HepG2 (cell line): ENCODE results near the gene XRCC1. TPM values are rescaled to one million over a fixed set of nuclear protein-coding genes. Genes with fewer than 3 reads are reported as not detected.

ENCODE experiments used
- DR1 ChIP-seq: sonication (generic); formaldehyde crosslinking; IDR thresholded peaks from 2 replicates; pipeline ENCODE4 v1.8.0; 2021; ENCODE audit warnings: mild to moderate bottlenecking, missing genetic modification reagents, inconsistent platforms
- FLYWCH1 ChIP-seq: sonication (generic); formaldehyde crosslinking; IDR thresholded peaks from 2 replicates; pipeline ENCODE4 v1.8.1; 2023; ENCODE audit warnings: mild to moderate bottlenecking, missing genetic modification reagents
- MXI1 ChIP-seq: IDR thresholded peaks from 3 replicates; pipeline ENCODE4 v1.6.1; 2012; ENCODE audit warnings: low read depth, low read length, inconsistent platforms, borderline replicate concordance
- SIN3A ChIP-seq: IDR thresholded peaks from 2 replicates; pipeline ENCODE4 v1.6.1; 2011; ENCODE audit warnings: low read depth, mild to moderate bottlenecking, control low read depth, low read length, borderline replicate concordance
- TOPORS ChIP-seq: sonication (generic); formaldehyde crosslinking; IDR thresholded peaks from 2 replicates; pipeline ENCODE4 v1.8.0; 2023; ENCODE audit warnings: mild to moderate bottlenecking, missing genetic modification reagents
- ZBTB40 ChIP-seq, 2 experiments: fragments of 450-650 bp in 1 of 2; sonication (generic) in 1 of 2; formaldehyde crosslinking in 1 of 2; IDR thresholded peaks; 2 replicates each; pipeline versions ENCODE4 v1.6.1 to v1.8.0; 2016 to 2022; ENCODE audit warnings: antibody characterized with exemption in 1 of 2, mild to moderate bottlenecking in 1 of 2, missing genetic modification reagents in 1 of 2
- ZBTB7A ChIP-seq: sonication (generic); formaldehyde crosslinking; IDR thresholded peaks from 2 replicates; pipeline ENCODE4 v1.8.0; 2022; ENCODE audit warnings: mild to moderate bottlenecking, missing genetic modification reagents
- ZNF33A ChIP-seq: sonication (generic); formaldehyde crosslinking; IDR thresholded peaks from 2 replicates; pipeline ENCODE4 v1.5.1; 2020; ENCODE audit warnings: missing genetic modification reagents, mild to moderate bottlenecking, moderate library complexity, borderline replicate concordance
- ZNF451 ChIP-seq: sonication (generic); formaldehyde crosslinking; IDR thresholded peaks from 2 replicates; pipeline ENCODE4 v1.5.0; 2020; ENCODE audit warnings: mild to moderate bottlenecking, missing genetic modification reagents
- ZNF574 ChIP-seq: sonication (generic); formaldehyde crosslinking; IDR thresholded peaks from 2 replicates; pipeline ENCODE4 v1.4.0; 2020; ENCODE audit warnings: missing genetic modification reagents
- ZNF781 ChIP-seq: sonication (generic); formaldehyde crosslinking; IDR thresholded peaks from 2 replicates; pipeline ENCODE4 v1.5.1; 2020; ENCODE audit warnings: borderline replicate concordance, mild to moderate bottlenecking, missing genetic modification reagents; ENCODE audit errors: not compliant biosample characterization
- polyA plus RNA-seq, 8 experiments: library from polyadenylated mRNA; depleted of rRNA in 3 of 8; stranded (reverse) in 7 of 8; unstranded in 1 of 8; fragments of >200 nt; fragmentation: Illumina TruSeq in 4 of 8; extraction: Trizol in 4 of 8; gene quantifications; 2 replicates each; pipeline versions ENCODE4 v1.2.1 to v1.2.3, GENCODE V29; 2011 to 2016; ENCODE audit warnings: low read depth in 4 of 8, missing spikeins in 1 of 8, mixed read lengths in 1 of 8; ENCODE audit not compliant: insufficient read depth in 1 of 8
- total RNA-seq, 5 experiments: library from RNA; depleted of rRNA; stranded (reverse); fragments of >200 nt; fragmentation: Illumina TruSeq; extraction: Trizol; gene quantifications; 2 replicates each; pipeline ENCODE4 v1.2.3, GENCODE V29; 2016; ENCODE audit warnings: low read depth in 1 of 5
- TF ChIP-seq, protein P1 (sequence below): sonication (generic); formaldehyde crosslinking; IDR thresholded peaks from 2 replicates; pipeline ENCODE4 v1.4.0; 2020; ENCODE audit warnings: mild to moderate bottlenecking, missing genetic modification reagents

XRCC1 gene
- total and polyA plus RNA-seq, 2 of the 13 experiments (the other 11 are each of a cell fraction or from before 2014, with no cell fraction given) = 24.7 to 26.3 TPM

DNA sequence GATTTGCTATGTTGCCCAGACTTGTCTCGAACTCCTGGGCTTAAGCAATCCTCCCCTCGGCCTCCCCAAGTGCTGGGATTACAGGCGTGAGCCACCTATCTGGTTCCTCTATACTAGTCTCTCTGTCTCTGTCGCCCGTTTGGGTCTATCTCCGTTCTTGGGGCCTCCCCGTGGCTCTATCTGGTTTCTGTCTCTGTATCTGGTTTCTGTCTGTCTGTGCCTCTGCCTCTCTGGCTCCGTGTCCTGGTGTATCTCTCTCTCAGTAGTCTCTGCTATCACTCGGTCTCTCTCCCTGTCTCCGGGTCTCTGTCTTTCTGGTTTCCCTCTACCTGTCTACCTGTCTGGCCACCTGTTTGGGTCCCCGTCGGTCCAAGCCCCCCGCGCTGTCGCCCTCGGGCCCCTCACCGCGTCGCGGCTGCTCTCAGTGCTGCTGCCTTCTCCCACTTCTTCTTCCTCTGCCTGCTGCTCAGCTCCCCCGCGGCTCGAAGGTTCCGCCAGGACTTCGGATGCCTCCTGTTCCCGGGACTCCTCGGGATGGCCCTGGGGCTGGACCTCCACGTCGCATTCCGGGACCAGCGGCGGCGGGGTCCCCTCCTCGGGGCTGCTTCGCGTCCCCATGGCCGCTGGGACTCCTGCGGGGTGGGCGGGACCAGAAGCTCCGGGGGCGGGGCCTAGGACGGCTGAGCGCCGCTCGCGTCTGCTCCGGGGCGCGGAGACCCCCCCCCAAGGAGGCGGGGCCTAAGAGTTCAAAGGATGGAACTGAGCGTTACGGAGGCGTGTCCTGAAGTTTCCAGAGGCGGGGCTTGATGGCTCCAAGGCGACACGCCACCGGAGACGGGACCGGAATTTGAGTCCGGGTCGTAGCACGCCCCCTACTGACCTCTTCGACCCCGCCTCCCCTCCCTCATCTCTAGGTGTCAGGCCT is 71.6 kb downstream of the XRCC1 start (continued):
- TF ChIP-seq ZBTB40 (IDR thresholded peaks at IDR 0.05) (no peak), ZBTB40 (CRISPR knock-in tag; IDR thresholded peaks at IDR 0.05) (no peak), DR1 (CRISPR knock-in tag) (no peak), FLYWCH1 (no peak), MXI1 (peak; percentile 52; the same call in 1 of the 3 replicates), ZNF451 (CRISPR knock-in tag) (no peak), ZNF781 (peak; percentile 80), ZNF33A (CRISPR knock-in tag) (peak; percentile 45; the same call in 1 of the 2 replicates), TOPORS (CRISPR knock-in tag) (peak; percentile 9; the same call in 1 of the 2 replicates), ZBTB7A (CRISPR knock-in tag) (peak; percentile 89), SIN3A (peak; percentile 64; the same call in 1 of the 2 replicates), ZNF574 (CRISPR knock-in tag) (peak; percentile 21; the same call in 1 of the 2 replicates)
- TF ChIP-seq, protein P1, sequence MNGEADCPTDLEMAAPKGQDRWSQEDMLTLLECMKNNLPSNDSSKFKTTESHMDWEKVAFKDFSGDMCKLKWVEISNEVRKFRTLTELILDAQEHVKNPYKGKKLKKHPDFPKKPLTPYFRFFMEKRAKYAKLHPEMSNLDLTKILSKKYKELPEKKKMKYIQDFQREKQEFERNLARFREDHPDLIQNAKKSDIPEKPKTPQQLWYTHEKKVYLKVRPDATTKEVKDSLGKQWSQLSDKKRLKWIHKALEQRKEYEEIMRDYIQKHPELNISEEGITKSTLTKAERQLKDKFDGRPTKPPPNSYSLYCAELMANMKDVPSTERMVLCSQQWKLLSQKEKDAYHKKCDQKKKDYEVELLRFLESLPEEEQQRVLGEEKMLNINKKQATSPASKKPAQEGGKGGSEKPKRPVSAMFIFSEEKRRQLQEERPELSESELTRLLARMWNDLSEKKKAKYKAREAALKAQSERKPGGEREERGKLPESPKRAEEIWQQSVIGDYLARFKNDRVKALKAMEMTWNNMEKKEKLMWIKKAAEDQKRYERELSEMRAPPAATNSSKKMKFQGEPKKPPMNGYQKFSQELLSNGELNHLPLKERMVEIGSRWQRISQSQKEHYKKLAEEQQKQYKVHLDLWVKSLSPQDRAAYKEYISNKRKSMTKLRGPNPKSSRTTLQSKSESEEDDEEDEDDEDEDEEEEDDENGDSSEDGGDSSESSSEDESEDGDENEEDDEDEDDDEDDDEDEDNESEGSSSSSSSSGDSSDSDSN (CRISPR knock-in tag) = peak; percentile 5
